Measurements from ENCODE around the gene AUTS2. TPM values are rescaled to one million over a fixed set of nuclear protein-coding genes. Genes with fewer than 3 reads are reported as not detected.

AUTS2 gene
- total and polyA plus RNA-seq, 9 of the 15 experiments (the other 6 are each of a cell fraction or from before 2014, with no cell fraction given): 0.58 TPM; not detected in 8

- no TSS peak for BruUV-seq (replicated peaks)
- Histone ChIP-seq H3K9me1 (ENCODE audit: control insufficient read depth, insufficient read depth, low read length) (no peaks in the 10 kb centered on the region), H3K4me1 (replicated peaks in 1 of 2; ENCODE audit: control insufficient read depth in 2 of 2, insufficient read depth in 2 of 2, low read length in 2 of 2) (no peaks in the 10 kb centered on the region), H4K20me1 (replicated peaks; ENCODE audit: control insufficient read depth, insufficient read depth, low read length) (no peaks in the 10 kb centered on the region), H3K27ac (ENCODE audit: extremely low read depth, low read depth, low read length) (no peak overlapping the region), H3K79me2 (ENCODE audit: control insufficient read depth, insufficient read depth, low read length) (no peaks in the 10 kb centered on the region), H3K4me3 (no peak overlapping the region), H2AFZ (ENCODE audit: low read depth, low read length) (no peak overlapping the region), H3K36me3 (ENCODE audit: control insufficient read depth, insufficient read depth, low read length) (no peaks in the 10 kb centered on the region), H3K27me3 (ENCODE audit: control insufficient read depth in 2 of 2, insufficient read depth in 2 of 2, low read length in 2 of 2) (no peaks in the 10 kb centered on the region), H3K9me3 (replicated peaks; ENCODE audit: control insufficient read depth, insufficient read depth, low read depth, low read length) (no peaks in the 10 kb centered on the region), H3K4me2 (ENCODE audit: insufficient read depth, low read length) (no peak overlapping the region), H3K9ac (ENCODE audit: insufficient read depth in 1 of 2, low read depth in 2 of 2, low read length in 2 of 2) (no peak overlapping the region)
- POLR2A ChIA-PET: no interaction called here
- CTCF ChIA-PET (ENCODE audit: low intra/inter-chr PET ratio): no interaction called here
- ATAC-seq (no peak), FAIRE-seq (no peak), DNase-seq (ENCODE audit: extremely low read depth in 1 of 4, low spot score in 3 of 4) (no peak)
- TF ChIP-seq KDM4B (IDR thresholded peaks at IDR 0.05; ENCODE audit: borderline replicate concordance in 2 of 2, low read depth in 1 of 2) (no peak), MAX (CRISPR knock-in tag; IDR thresholded peaks at IDR 0.05) (no peak), FOS (IDR thresholded peaks at IDR 0.05; ENCODE audit: extremely low read depth, insufficient read length) (no peak), TCF7L2 (IDR thresholded peaks at IDR 0.05; ENCODE audit: low read depth, low read length) (no peak), FOXK2 (conservative IDR thresholded peaks at IDR 0.05 in 1 of 2, IDR thresholded peaks at IDR 0.05 in 1 of 2; ENCODE audit: low read depth in 2 of 2) (no peak), PTBP1 (IDR thresholded peaks at IDR 0.05; ENCODE audit: low read depth, low read length) (no peak), NRF1 (conservative IDR thresholded peaks at IDR 0.05 in 1 of 2, IDR thresholded peaks at IDR 0.05 in 1 of 2) (no peak), HMG20A (CRISPR knock-in tag; conservative IDR thresholded peaks at IDR 0.05) (no peak)
- in situ Hi-C loops (cut with MboI) (no loop called here), intact Hi-C loops (cut with micrococcal nuclease) (no loop called here)
- 0% methylated on average over 1 of the region's 1 CpG for WGBS (ENCODE audit: insufficient coverage, low coverage, missing lambda C conversion rate)
These were observed 383.9 kb downstream of the AUTS2 start for GRCh38 chr7:69982197-69982596.
